MM.1S (cell line): ENCODE results near the gene HDAC5.

ENCODE experiments used
- DNase-seq: peaks from one replicate; pipeline ENCODE4 v3.0.0-alpha.2; 2015
- H2AFZ ChIP-seq: fragments of 300-600 bp; sonication (generic); 2 replicates; pipeline ENCODE4 v1.6.0; 2016; ENCODE audit warnings: antibody characterized with exemption, low read length
- H3F3A ChIP-seq: fragments of 300-600 bp; sonication (generic); 2 replicates; pipeline ENCODE4 v1.6.1; 2016; ENCODE audit warnings: mild to moderate bottlenecking, antibody characterized with exemption, low read length, moderate library complexity, mixed read lengths; ENCODE audit not compliant: insufficient read depth
- H3K27ac ChIP-seq: fragments of 300-600 bp; sonication (generic); 2 replicates; pipeline ENCODE4 v1.5.1; 2016; ENCODE audit warnings: mild to moderate bottlenecking, low read length
- H3K27me3 ChIP-seq: fragments of 300-600 bp; sonication (generic); replicated peaks from 2 replicates; pipeline ENCODE4 v1.6.0; 2016; ENCODE audit warnings: low read length; ENCODE audit not compliant: insufficient read depth
- H3K36me3 ChIP-seq: fragments of 300-600 bp; sonication (generic); replicated peaks from 2 replicates; pipeline ENCODE4 v1.6.1; 2016; ENCODE audit warnings: mild to moderate bottlenecking, low read length, mixed read lengths; ENCODE audit not compliant: insufficient read depth
- H3K4me1 ChIP-seq: fragments of 300-600 bp; sonication (generic); 2 replicates; pipeline ENCODE4 v1.6.1; 2016; ENCODE audit warnings: low read length, mixed read lengths
- H3K4me2 ChIP-seq: fragments of 300-600 bp; sonication (generic); 2 replicates; pipeline ENCODE4 v1.6.0; 2016; ENCODE audit warnings: low read depth, low read length
- H3K4me3 ChIP-seq: fragments of 300-600 bp; sonication (generic); 2 replicates; pipeline ENCODE4 v1.5.1; 2016; ENCODE audit warnings: low read length, mixed read lengths
- H3K79me2 ChIP-seq: fragments of 300-600 bp; sonication (generic); 2 replicates; pipeline ENCODE4 v1.6.1; 2016; ENCODE audit warnings: mixed run types, low read length, mixed read lengths
- H3K9ac ChIP-seq: fragments of 300-600 bp; sonication (generic); 2 replicates; pipeline ENCODE4 v1.6.1; 2016; ENCODE audit warnings: low read length, mixed read lengths
- H3K9me2 ChIP-seq: fragments of 300-600 bp; sonication (generic); replicated peaks from 2 replicates; pipeline ENCODE4 v1.6.1; 2016; ENCODE audit warnings: mild to moderate bottlenecking, low read length, mixed read lengths; ENCODE audit not compliant: insufficient read depth
- H3K9me3 ChIP-seq: fragments of 300-600 bp; sonication (generic); replicated peaks from 2 replicates; pipeline ENCODE4 v1.6.1; 2016; ENCODE audit warnings: mild to moderate bottlenecking, low read length, mixed read lengths; ENCODE audit not compliant: insufficient read depth
- H4K20me1 ChIP-seq: fragments of 300-600 bp; sonication (generic); 2 replicates; pipeline ENCODE4 v1.6.1; 2016; ENCODE audit warnings: mild to moderate bottlenecking, low read length, moderate library complexity, mixed read lengths; ENCODE audit not compliant: insufficient read depth
- CTCF ChIP-seq: fragments of 300-600 bp; sonication (generic); IDR thresholded peaks from 2 replicates; pipeline ENCODE4 v1.5.1; 2016; ENCODE audit warnings: antibody characterized with exemption, low read length, mixed read lengths
- EZH2 ChIP-seq: fragments of 300-600 bp; sonication (generic); optimal IDR thresholded peaks from 2 replicates; pipeline ENCODE3; 2017; ENCODE audit warnings: low read depth, mild to moderate bottlenecking, antibody characterized with exemption, low read length, mixed read lengths
- EZH2phosphoT487 ChIP-seq: fragments of 300-600 bp; sonication (generic); IDR thresholded peaks from 2 replicates; pipeline ENCODE4 v1.6.1; 2018; ENCODE audit warnings: antibody characterized with exemption, low read length

The HDAC5 gene

GRCh38 chr17:44030482-44030881 lies 93.0 kb downstream of the HDAC5 start:
- no peak for TF ChIP-seq EZH2phosphoT487
- TF ChIP-seq EZH2, result no peak
- no peak for TF ChIP-seq CTCF
- Histone ChIP-seq H3K4me1 (no peaks in the 10 kb centered on the region), H3K4me3 (no peak overlapping the region), H3K9ac (no peak overlapping the region), H2AFZ (no peak overlapping the region), H3K27ac (no peak overlapping the region), H3K9me3 (no peaks in the 10 kb centered on the region), H3K79me2 (no peaks in the 10 kb centered on the region), H3K9me2 (no peaks in the 10 kb centered on the region), H3K4me2 (no peak overlapping the region), H3K27me3 (no peaks in the 10 kb centered on the region), H4K20me1 (no peaks in the 10 kb centered on the region), H3K36me3 (no peaks in the 10 kb centered on the region), H3F3A (no peaks in the 10 kb centered on the region)
- DNase-seq, result no peak

- no peaks in the 10 kb centered on the region for H3K4me1 ChIP-seq
- H3K9ac ChIP-seq, result no peak overlapping the region
- H3K9me3 ChIP-seq, result no peaks in the 10 kb centered on the region
- no peak overlapping the region for H3K27ac ChIP-seq
- H3K27me3 ChIP-seq, result no peaks in the 10 kb centered on the region
- DNase-seq, result no peak
- no peaks in the 10 kb centered on the region for H3K36me3 ChIP-seq
- H3K9me2 ChIP-seq, result no peaks in the 10 kb centered on the region
- no peak overlapping the region for H3K4me3 ChIP-seq
- no peaks in the 10 kb centered on the region for H4K20me1 ChIP-seq
- H3K79me2 ChIP-seq, result no peaks in the 10 kb centered on the region
- TF ChIP-seq EZH2 (no peak), CTCF (no peak)
- H2AFZ ChIP-seq, result no peak overlapping the region
- no peaks in the 10 kb centered on the region for H3F3A ChIP-seq
- H3K4me2 ChIP-seq, result no peak overlapping the region
These were observed 93.7 kb downstream of the HDAC5 start for GRCh38 chr17:44029736-44030135.
